Right ventricle myocardium inferior (tissue), 1 donor: ENCODE data around the gene CD300LG. TPM values are rescaled to one million over a fixed set of nuclear protein-coding genes. Genes with fewer than 3 reads are reported as not detected.
"Not testable (repeated sequence)": the region's sequence is repeated elsewhere in the genome, so short reads cannot be mapped to it uniquely, and the experiment has no call there.

Experiments used
- ATAC-seq: fragments of 200-7000 bp; cut with Tn5 transposase; one replicate; pipeline ENCODE4 v1.9.1; 2020; ENCODE audit warnings: mild to moderate bottlenecking, moderate library complexity
- DNase-seq: peaks from one replicate; pipeline ENCODE4 v3.0.0; 2021; ENCODE audit errors: missing footprints
- intact Hi-C: fragments of 100-400 bp; cut with DNase I; formaldehyde crosslinking; loops from one replicate; pipeline ENCODE4 v1.11.0; 2022
- long read RNA-seq: library from polyadenylated mRNA; unstranded; transcript quantifications from one replicate; pipeline ENCODE4 v2.0.0, GENCODE V29; 2021
- total RNA-seq: library from RNA; stranded (reverse); fragmentation: NEBNext Ultra II Directional; extraction: Animal tissue kit (Norgen Biotek cat#: 25700); gene quantifications from one replicate; pipeline ENCODE4 v1.2.1, GENCODE V29; 2021
- donor health status: DM: no; HTN: yes; CAD: no; lungs with severe emphysema.

Gene CD300LG
- 16.6 TPM for total RNA-seq
- long read RNA-seq, partial matches to known transcripts: 2 of 14 reads
- long read RNA-seq, other reads (novel, unspliced or antisense): 10 of 14 reads

- ATAC-seq: peak; percentile 27
- DNase-seq: peak; percentile 66
Observed at GRCh38 chr17:43846963-43847371, at the start of gene CD300LG. Gene CD300LG, plus strand, starts transcription at chr17:43847176. Its CDS starts 41 bp downstream, at chr17:43847217.

GRCh38 chr17:43798024-43798423 lies 49.0 kb upstream of the CD300LG start:
- ATAC-seq, DNase-seq, intact Hi-C loops: not testable (repeated sequence)

More at GRCh38 chr17:43846963-43847371, at the start of gene CD300LG:
- intact Hi-C loops: loop anchor here (5.0 to 10.0 kb wide), 2 partner anchors 70 to 152 kb away; partner anchors contain the start of gene DUSP3

- intact Hi-C loops: no loop called here
- ATAC-seq: peak; percentile 15
- DNase-seq: no peak
Observed at GRCh38 chr17:43799047-43799446, 47.9 kb upstream of the CD300LG start.

GRCh38 chr17:43800736-43801135 lies 46.2 kb upstream of the CD300LG start:
- no peak for ATAC-seq
- no peak for DNase-seq
- intact Hi-C loops: no loop called here

- intact Hi-C loops: no loop called here
- ATAC-seq (no peak), DNase-seq (no peak)
Observed at GRCh38 chr17:43801844-43802243, 45.1 kb upstream of the CD300LG start.

- DNase-seq (no peak), ATAC-seq (no peak)
- intact Hi-C loops: no loop called here
Observed at GRCh38 chr17:43803758-43804157, 43.2 kb upstream of the CD300LG start.

- intact Hi-C loops: no loop called here
- no peak for ATAC-seq
Observed at GRCh38 chr17:43805117-43805516, 41.9 kb upstream of the CD300LG start.

GRCh38 chr17:43808076-43808475 lies 38.9 kb upstream of the CD300LG start:
- intact Hi-C loops: no loop called here
- ATAC-seq: no peak
- no peak for DNase-seq

More at GRCh38 chr17:43805117-43805516, 41.9 kb upstream of the CD300LG start:
- DNase-seq: no peak

GRCh38 chr17:43809121-43809520 lies 37.9 kb upstream of the CD300LG start:
- ATAC-seq (no peak), DNase-seq (no peak)
- intact Hi-C loops: no loop called here

- ATAC-seq: no peak
- intact Hi-C loops: no loop called here
- DNase-seq: no peak
Observed at GRCh38 chr17:43810226-43810715, 36.7 kb upstream of the CD300LG start.

- DNase-seq: no peak
- no peak for ATAC-seq
- intact Hi-C loops: no loop called here
Observed at GRCh38 chr17:43810823-43811222, 36.2 kb upstream of the CD300LG start.

GRCh38 chr17:43812396-43813265 lies 34.3 kb upstream of the CD300LG start:
- intact Hi-C loops: no loop called here
- no peak for ATAC-seq
- DNase-seq: no peak

GRCh38 chr17:43813386-43813785 lies 33.6 kb upstream of the CD300LG start:
- DNase-seq (no peak), ATAC-seq (no peak)
- intact Hi-C loops: no loop called here

GRCh38 chr17:43814026-43814425 lies 33.0 kb upstream of the CD300LG start:
- DNase-seq (no peak), ATAC-seq (no peak)
- intact Hi-C loops: no loop called here

GRCh38 chr17:43814714-43815113 lies 32.3 kb upstream of the CD300LG start:
- no peak for ATAC-seq
- no peak for DNase-seq
- intact Hi-C loops: no loop called here

- DNase-seq (no peak), ATAC-seq (no peak)
- intact Hi-C loops: no loop called here
Observed at GRCh38 chr17:43816336-43817320, 30.3 kb upstream of the CD300LG start.

- no peak for DNase-seq
- intact Hi-C loops: no loop called here
- ATAC-seq: no peak
Observed at GRCh38 chr17:43817826-43818225, 29.1 kb upstream of the CD300LG start.

- intact Hi-C loops: no loop called here
- no peak for ATAC-seq
- peak; percentile 46 for DNase-seq
Observed at GRCh38 chr17:43818966-43819365, 28.0 kb upstream of the CD300LG start.

GRCh38 chr17:43820759-43821158 lies 26.2 kb upstream of the CD300LG start:
- ATAC-seq: no peak
- intact Hi-C loops: no loop called here

More at GRCh38 chr17:43820759-43821158, 26.2 kb upstream of the CD300LG start:
- no peak for DNase-seq
